ENCODE measurements around the gene RXFP1.

GRCh38 chr4:158613046-158613445, 91.4 kb downstream of the RXFP1 start:
- TF ChIP-seq, protein P1, sequence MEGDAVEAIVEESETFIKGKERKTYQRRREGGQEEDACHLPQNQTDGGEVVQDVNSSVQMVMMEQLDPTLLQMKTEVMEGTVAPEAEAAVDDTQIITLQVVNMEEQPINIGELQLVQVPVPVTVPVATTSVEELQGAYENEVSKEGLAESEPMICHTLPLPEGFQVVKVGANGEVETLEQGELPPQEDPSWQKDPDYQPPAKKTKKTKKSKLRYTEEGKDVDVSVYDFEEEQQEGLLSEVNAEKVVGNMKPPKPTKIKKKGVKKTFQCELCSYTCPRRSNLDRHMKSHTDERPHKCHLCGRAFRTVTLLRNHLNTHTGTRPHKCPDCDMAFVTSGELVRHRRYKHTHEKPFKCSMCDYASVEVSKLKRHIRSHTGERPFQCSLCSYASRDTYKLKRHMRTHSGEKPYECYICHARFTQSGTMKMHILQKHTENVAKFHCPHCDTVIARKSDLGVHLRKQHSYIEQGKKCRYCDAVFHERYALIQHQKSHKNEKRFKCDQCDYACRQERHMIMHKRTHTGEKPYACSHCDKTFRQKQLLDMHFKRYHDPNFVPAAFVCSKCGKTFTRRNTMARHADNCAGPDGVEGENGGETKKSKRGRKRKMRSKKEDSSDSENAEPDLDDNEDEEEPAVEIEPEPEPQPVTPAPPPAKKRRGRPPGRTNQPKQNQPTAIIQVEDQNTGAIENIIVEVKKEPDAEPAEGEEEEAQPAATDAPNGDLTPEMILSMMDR (IDR thresholded peaks at IDR 0.05; ENCODE audit: insufficient read depth, low read length), result no peak
- TF ChIP-seq, protein P2, sequence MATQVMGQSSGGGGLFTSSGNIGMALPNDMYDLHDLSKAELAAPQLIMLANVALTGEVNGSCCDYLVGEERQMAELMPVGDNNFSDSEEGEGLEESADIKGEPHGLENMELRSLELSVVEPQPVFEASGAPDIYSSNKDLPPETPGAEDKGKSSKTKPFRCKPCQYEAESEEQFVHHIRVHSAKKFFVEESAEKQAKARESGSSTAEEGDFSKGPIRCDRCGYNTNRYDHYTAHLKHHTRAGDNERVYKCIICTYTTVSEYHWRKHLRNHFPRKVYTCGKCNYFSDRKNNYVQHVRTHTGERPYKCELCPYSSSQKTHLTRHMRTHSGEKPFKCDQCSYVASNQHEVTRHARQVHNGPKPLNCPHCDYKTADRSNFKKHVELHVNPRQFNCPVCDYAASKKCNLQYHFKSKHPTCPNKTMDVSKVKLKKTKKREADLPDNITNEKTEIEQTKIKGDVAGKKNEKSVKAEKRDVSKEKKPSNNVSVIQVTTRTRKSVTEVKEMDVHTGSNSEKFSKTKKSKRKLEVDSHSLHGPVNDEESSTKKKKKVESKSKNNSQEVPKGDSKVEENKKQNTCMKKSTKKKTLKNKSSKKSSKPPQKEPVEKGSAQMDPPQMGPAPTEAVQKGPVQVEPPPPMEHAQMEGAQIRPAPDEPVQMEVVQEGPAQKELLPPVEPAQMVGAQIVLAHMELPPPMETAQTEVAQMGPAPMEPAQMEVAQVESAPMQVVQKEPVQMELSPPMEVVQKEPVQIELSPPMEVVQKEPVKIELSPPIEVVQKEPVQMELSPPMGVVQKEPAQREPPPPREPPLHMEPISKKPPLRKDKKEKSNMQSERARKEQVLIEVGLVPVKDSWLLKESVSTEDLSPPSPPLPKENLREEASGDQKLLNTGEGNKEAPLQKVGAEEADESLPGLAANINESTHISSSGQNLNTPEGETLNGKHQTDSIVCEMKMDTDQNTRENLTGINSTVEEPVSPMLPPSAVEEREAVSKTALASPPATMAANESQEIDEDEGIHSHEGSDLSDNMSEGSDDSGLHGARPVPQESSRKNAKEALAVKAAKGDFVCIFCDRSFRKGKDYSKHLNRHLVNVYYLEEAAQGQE (IDR thresholded peaks at IDR 0.05; ENCODE audit: insufficient replicate concordance, low read depth), result no peak
- TF ChIP-seq POLR2AphosphoS5 (IDR thresholded peaks at IDR 0.05; ENCODE audit: low read depth), result no peak

Measured in HL-60 (cell line).